Mucosa of descending colon (tissue), 3 donors: ENCODE data around the gene ABCF2. TPM values are rescaled to one million over a fixed set of nuclear protein-coding genes. Genes with fewer than 3 reads are reported as not detected.

Experiments
- ATAC-seq: fragments of 200-7000 bp; cut with Tn5 transposase; one replicate; pipeline ENCODE4 v1.9.1; 2020; ENCODE audit warnings: mild to moderate bottlenecking, moderate library complexity
- DNase-seq, 3 donors: peaks; one replicate each; pipeline ENCODE4 v3.0.0-alpha.2; 2020
- H3K36me3 ChIP-seq: fragments of 200-600 bp; one replicate; pipeline ENCODE4 v1.8.0; 2021; ENCODE audit warnings: low read depth, mild to moderate bottlenecking
- H3K4me1 ChIP-seq: fragments of 200-600 bp; one replicate; pipeline ENCODE4 v1.8.0; 2021; ENCODE audit warnings: low read depth, mild to moderate bottlenecking
- H3K4me3 ChIP-seq: fragments of 200-600 bp; one replicate; pipeline ENCODE4 v1.8.0; 2021; ENCODE audit warnings: mild to moderate bottlenecking
- H3K9me3 ChIP-seq: fragments of 200-600 bp; one replicate; pipeline ENCODE4 v1.8.0; 2021; ENCODE audit warnings: mild to moderate bottlenecking
- intact Hi-C, 2 donors: fragments of 100-400 bp; cut with DNase I in 1 of 2; cut with micrococcal nuclease in 1 of 2; formaldehyde crosslinking; loops; one replicate each; pipeline versions ENCODE4 v1.11.0 to v1.11.1; 2022; cut with DNase I, micrococcal nuclease
- total RNA-seq, 3 donors: library from RNA; stranded (reverse); fragmentation: NEBNext Ultra II Directional in 2 of 3; extraction: Animal tissue kit (Norgen Biotek cat#: 25700) in 2 of 3; gene quantifications; one replicate each; pipeline versions ENCODE4 v1.2.1 to v1.2.4, GENCODE V29; 2021 to 2023
- TF ChIP-seq, protein P1 (sequence below): fragments of 200-600 bp; IDR thresholded peaks from one replicate; pipeline ENCODE4 v1.8.0; 2022; ENCODE audit warnings: antibody characterized with exemption, mild to moderate bottlenecking
- donor health status: DM: no; HTN: no; CAD: no; lungs with moderate emphysema.
- donor health status: DM: no; HTN: no; CAD: no.
- donor health status: DM: no; HTN: yes; CAD: no.

The ABCF2 gene
- total RNA-seq, 3 donors from 2014 or later, result 27.0 to 36.4 (median 28.4) TPM

DNA sequence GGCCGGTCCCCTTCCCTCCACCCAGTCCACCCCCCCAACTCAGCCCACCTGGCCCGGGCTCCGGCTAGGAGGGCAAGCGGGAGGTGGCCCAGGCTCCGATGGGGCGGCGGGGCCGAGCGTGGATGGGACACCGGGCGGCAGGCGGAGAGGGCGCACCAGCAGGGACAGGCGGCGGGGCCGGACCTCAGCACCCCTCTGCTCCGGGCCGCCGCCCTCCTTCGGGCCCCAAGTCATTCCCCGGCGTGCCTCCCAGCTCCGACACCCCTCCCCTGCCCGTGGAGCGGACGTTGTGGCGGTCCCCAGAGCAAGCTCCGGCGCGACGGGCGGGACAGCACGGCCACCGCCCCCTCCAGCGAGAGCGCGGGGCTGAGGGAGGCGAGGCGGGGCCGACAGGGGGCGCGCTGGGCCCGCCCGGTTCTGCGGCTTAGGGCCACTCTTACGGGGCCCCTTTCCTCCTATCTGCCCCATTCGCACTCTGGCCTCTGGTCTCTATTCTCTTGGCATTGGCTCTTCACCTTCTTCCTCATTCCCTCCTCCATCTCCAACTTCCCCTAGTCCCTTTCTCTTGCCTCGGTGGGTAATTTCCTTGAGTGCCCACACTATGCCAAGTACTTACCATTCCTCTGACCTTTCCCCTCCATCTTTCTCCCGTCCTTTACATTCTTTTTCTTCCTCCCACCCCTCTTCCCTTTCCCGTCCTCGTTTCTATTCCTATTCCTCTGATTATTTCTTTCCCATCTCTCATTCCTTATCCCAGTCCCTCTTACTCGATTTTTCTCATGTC is 58.8 kb downstream of the ABCF2 start:
- Histone ChIP-seq H3K4me3 (no peak overlapping the region), H3K9me3 (no peaks in the 10 kb centered on the region), H3K36me3 (no peaks in the 10 kb centered on the region), H3K4me1 (peaks cover 17% of the 10 kb centered on the region)
- ATAC-seq (peak; percentile 74), DNase-seq (peak in 2 of 3 donors; percentile 61 to 66)
- intact Hi-C loops, result loop anchor here in 1 of 2 donors (5.0 kb wide), 1 partner anchor 41 kb away; no protein-coding TSS in a partner anchor
- TF ChIP-seq, protein P1, sequence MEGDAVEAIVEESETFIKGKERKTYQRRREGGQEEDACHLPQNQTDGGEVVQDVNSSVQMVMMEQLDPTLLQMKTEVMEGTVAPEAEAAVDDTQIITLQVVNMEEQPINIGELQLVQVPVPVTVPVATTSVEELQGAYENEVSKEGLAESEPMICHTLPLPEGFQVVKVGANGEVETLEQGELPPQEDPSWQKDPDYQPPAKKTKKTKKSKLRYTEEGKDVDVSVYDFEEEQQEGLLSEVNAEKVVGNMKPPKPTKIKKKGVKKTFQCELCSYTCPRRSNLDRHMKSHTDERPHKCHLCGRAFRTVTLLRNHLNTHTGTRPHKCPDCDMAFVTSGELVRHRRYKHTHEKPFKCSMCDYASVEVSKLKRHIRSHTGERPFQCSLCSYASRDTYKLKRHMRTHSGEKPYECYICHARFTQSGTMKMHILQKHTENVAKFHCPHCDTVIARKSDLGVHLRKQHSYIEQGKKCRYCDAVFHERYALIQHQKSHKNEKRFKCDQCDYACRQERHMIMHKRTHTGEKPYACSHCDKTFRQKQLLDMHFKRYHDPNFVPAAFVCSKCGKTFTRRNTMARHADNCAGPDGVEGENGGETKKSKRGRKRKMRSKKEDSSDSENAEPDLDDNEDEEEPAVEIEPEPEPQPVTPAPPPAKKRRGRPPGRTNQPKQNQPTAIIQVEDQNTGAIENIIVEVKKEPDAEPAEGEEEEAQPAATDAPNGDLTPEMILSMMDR, result peak; percentile 61

DNA sequence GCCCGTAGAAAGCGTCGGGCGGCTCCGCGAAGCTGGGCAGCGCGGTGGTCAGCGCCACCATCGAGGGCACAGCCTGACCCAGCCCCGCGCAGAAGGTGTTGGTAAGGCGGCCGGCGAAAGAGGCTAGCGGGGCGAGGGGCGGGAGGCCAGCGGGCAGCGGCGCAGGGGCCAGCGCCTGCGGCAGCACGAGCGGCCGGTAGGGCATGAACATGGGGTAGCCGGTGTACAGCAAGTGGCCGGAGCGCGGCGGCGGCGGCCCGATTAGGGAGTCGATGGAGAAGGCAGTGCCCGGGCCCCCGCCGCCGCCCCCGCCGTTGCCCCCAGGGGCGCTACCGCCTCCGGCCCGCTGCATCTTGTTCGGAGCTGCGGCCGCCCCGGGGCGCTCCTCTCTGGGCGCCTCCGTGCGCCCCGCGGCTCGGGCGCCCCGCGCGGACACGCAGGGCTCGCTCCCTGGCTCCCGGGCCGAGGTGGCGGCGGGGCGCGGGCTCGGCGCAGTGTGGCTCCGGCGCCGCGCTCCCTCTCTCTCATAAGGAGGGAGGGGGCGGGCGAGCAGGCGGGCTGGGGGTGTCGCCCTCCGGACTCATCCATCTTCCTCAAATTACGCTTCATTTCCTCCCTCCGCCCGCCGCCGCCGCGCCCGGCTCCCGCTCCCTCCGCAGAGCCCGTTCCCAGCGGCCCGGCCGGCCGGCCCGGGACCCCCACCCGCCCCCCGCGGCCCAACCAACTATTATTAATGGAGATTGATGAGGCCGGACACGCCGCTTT is 59.6 kb downstream of the ABCF2 start, which contains the start of gene GBX1:
Gene GBX1 (minus strand): TSS at position 498 of the 765 bp plus-strand sequence. CDS start 146 bp downstream, at position 352.
- Histone ChIP-seq H3K4me1 (peaks cover 17% of the 10 kb centered on the region), H3K9me3 (no peaks in the 10 kb centered on the region), H3K36me3 (no peaks in the 10 kb centered on the region), H3K4me3 (no peak within 1 kb of the TSS)
- peak; percentile 54 for ATAC-seq
- no peak for DNase-seq
- intact Hi-C loops, result loop anchor here in 1 of 2 donors (5.0 kb wide), 1 partner anchor 40 kb away; no protein-coding TSS in a partner anchor
- TF ChIP-seq, protein P1, result no peak

DNA sequence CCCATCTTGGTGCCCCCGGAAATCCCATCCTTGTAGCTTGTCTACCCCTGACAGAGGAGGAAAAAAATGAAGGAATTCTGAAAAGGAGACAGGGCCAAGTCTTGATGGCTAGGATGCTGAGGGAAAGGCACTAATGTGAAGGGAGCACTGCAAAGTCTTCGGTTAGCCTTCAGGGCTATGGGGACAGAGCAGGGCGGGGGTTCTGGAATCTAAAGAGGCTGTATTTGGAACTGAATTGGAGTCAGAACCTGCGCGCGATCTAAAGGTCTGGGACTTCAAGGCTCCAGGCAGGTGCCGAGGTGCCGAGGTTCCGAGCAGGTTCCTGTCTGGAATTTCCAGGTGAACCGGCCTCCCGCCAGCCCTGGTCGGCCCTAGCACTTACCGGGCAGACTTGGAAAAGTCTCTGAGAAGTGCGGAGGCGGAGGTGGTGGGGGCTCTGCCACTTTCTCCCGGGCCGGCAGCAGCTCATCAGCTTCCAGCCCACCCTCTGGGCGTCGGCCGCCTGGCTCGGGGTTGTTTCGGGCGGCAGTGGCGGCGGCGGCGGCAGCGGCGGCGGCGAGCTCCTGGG is 60.3 kb downstream of the ABCF2 start:
- H3K4me3 ChIP-seq, result no peak overlapping the region
- TF ChIP-seq, protein P1, result no peak
- intact Hi-C loops, result loop anchor here in 1 of 2 donors (5.0 kb wide), 1 partner anchor 39 kb away; no protein-coding TSS in a partner anchor
- ATAC-seq (no peak), DNase-seq (no peak)
- H3K36me3 ChIP-seq, result no peaks in the 10 kb centered on the region
- no peaks in the 10 kb centered on the region for H3K9me3 ChIP-seq
- H3K4me1 ChIP-seq, result peaks cover 17% of the 10 kb centered on the region

Other genes with a start within 250 kb of the ABCF2 start
- 10 to 100 TPM in 1 of 3 donors, 1 to 10 TPM in 2; 2.9 to 87.1 (median 5.3) TPM for gene KCNH2, start 248.9 kb downstream of the ABCF2 start, total RNA-seq
- 1 to 10 TPM; 2.5 to 6.3 (median 6.0) TPM for gene NOS3, start 236.2 kb downstream of the ABCF2 start, total RNA-seq
- under 1 TPM; 0.09 to 0.90 (median 0.89) TPM for gene ATG9B, start 202.7 kb downstream of the ABCF2 start, total RNA-seq
- gene ABCB8, start 198.8 kb downstream of the ABCF2 start, total RNA-seq, result 10 to 100 TPM; 40.1 to 44.9 (median 41.8) TPM
- 1 to 10 TPM; 1.2 to 6.5 (median 3.4) TPM for gene ASIC3, start 178.7 kb downstream of the ABCF2 start, total RNA-seq
- 10 to 100 TPM in 2 of 3 donors, 1 to 10 TPM in 1; 8.3 to 12.4 (median 11.7) TPM for gene CDK5, start 169.3 kb downstream of the ABCF2 start, total RNA-seq
- 100 to 1,000 TPM in 1 of 3 donors, 10 to 100 TPM in 2; 82.2 to 168 (median 89.5) TPM for gene SLC4A2, start 167.6 kb downstream of the ABCF2 start, total RNA-seq
- 100 to 1,000 TPM in 1 of 3 donors, 10 to 100 TPM in 2; 78.6 to 122 (median 98.5) TPM for gene FASTK, start 146.4 kb downstream of the ABCF2 start, total RNA-seq
- 10 to 100 TPM; 54.2 to 63.7 (median 60.8) TPM for gene TMUB1, start 143.7 kb downstream of the ABCF2 start, total RNA-seq
- 100 to 1,000 TPM in 1 of 3 donors, 10 to 100 TPM in 2; 39.7 to 116 (median 50.6) TPM for gene AGAP3, start 140.7 kb downstream of the ABCF2 start, total RNA-seq
- not detected for gene GBX1, start 59.5 kb downstream of the ABCF2 start, total RNA-seq
- gene ASB10, start 40.0 kb downstream of the ABCF2 start, total RNA-seq, result not detected
- gene H2BK1, start 16.7 kb downstream of the ABCF2 start, total RNA-seq, result not detected
- 10 to 100 TPM; 38.3 to 52.2 (median 41.5) TPM for gene CHPF2, start 5.3 kb upstream of the ABCF2 start, total RNA-seq
- gene SMARCD3, start 21.5 kb upstream of the ABCF2 start, total RNA-seq, result 10 to 100 TPM in 2 of 3 donors, 1 to 10 TPM in 1; 5.1 to 44.3 (median 10.0) TPM
- 10 to 100 TPM; 66.2 to 77.5 (median 76.9) TPM for gene NUB1, start 114.6 kb upstream of the ABCF2 start, total RNA-seq
- gene WDR86, start 182.8 kb upstream of the ABCF2 start, total RNA-seq, result 10 to 100 TPM in 1 of 3 donors, 1 to 10 TPM in 1, under 1 TPM in 1; 0.38 to 16.6 (median 1.2) TPM
- gene CRYGN, start 212.9 kb upstream of the ABCF2 start, total RNA-seq, result under 1 TPM in 1 of 3 donors, not detected in 2; 0.51 TPM